ENCODE results near the gene CHD1.

CHD1 gene

GRCh38 chr5:98810206-98810605 lies 118.6 kb downstream of the CHD1 start:
- no peak for TF ChIP-seq MYC (IDR thresholded peaks at IDR 0.05; ENCODE audit: low read depth, low read length)
- TF ChIP-seq, protein P1, sequence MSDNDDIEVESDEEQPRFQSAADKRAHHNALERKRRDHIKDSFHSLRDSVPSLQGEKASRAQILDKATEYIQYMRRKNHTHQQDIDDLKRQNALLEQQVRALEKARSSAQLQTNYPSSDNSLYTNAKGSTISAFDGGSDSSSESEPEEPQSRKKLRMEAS (IDR thresholded peaks at IDR 0.05; ENCODE audit: low read depth, low read length): no peak
- no peak for TF ChIP-seq POLR2A (IDR thresholded peaks at IDR 0.05; ENCODE audit: extremely low read depth, insufficient read length)
- TF ChIP-seq, protein P2, sequence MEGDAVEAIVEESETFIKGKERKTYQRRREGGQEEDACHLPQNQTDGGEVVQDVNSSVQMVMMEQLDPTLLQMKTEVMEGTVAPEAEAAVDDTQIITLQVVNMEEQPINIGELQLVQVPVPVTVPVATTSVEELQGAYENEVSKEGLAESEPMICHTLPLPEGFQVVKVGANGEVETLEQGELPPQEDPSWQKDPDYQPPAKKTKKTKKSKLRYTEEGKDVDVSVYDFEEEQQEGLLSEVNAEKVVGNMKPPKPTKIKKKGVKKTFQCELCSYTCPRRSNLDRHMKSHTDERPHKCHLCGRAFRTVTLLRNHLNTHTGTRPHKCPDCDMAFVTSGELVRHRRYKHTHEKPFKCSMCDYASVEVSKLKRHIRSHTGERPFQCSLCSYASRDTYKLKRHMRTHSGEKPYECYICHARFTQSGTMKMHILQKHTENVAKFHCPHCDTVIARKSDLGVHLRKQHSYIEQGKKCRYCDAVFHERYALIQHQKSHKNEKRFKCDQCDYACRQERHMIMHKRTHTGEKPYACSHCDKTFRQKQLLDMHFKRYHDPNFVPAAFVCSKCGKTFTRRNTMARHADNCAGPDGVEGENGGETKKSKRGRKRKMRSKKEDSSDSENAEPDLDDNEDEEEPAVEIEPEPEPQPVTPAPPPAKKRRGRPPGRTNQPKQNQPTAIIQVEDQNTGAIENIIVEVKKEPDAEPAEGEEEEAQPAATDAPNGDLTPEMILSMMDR (IDR thresholded peaks at IDR 0.05; ENCODE audit: low read depth, low read length): no peak
- no peak overlapping the region for H3K4me3 ChIP-seq (ENCODE audit: low read depth, low read length)

GRCh38 chr5:98807806-98808205 lies 121.0 kb downstream of the CHD1 start:
- no peak for DNase-seq (ENCODE audit: low read depth)
- no peak overlapping the region for H3K4me3 ChIP-seq (ENCODE audit: low read depth, low read length)
- TF ChIP-seq, protein P1 (IDR thresholded peaks at IDR 0.05; ENCODE audit: low read depth, low read length): no peak
- TF ChIP-seq, protein P2 (IDR thresholded peaks at IDR 0.05; ENCODE audit: low read depth, low read length): no peak
- TF ChIP-seq MYC (IDR thresholded peaks at IDR 0.05; ENCODE audit: low read depth, low read length) (no peak), POLR2A (IDR thresholded peaks at IDR 0.05; ENCODE audit: extremely low read depth, insufficient read length) (no peak)

More at GRCh38 chr5:98810206-98810605, 118.6 kb downstream of the CHD1 start:
- no peak for DNase-seq (ENCODE audit: low read depth)

DNA sequence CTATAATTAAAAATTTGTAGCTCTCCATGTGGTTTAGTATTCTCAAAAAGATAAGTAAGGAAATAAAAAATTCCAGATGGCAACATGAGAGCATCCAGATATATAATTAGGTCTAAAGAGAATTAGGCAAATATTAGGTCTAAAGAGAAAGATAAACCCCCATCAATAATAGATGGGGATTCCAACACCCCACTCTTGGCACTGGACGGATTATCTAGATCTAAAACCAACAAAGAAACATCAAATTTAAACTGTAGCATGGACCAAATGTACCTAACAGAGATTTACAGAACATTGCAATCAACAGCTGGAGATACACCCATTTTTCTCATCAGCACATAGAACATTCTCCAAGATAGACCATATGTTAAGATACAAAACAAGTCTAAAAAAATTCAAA lies 123.7 kb downstream of the CHD1 start:
- H3K4me3 ChIP-seq (ENCODE audit: low read depth, low read length): no peak overlapping the region
- no peak for DNase-seq (ENCODE audit: low read depth)
- TF ChIP-seq, protein P2 (IDR thresholded peaks at IDR 0.05; ENCODE audit: low read depth, low read length): no peak
- TF ChIP-seq, protein P1 (IDR thresholded peaks at IDR 0.05; ENCODE audit: low read depth, low read length): no peak
- TF ChIP-seq POLR2A (IDR thresholded peaks at IDR 0.05; ENCODE audit: extremely low read depth, insufficient read length): no peak
- TF ChIP-seq MYC (IDR thresholded peaks at IDR 0.05; ENCODE audit: low read depth, low read length): no peak

DNA sequence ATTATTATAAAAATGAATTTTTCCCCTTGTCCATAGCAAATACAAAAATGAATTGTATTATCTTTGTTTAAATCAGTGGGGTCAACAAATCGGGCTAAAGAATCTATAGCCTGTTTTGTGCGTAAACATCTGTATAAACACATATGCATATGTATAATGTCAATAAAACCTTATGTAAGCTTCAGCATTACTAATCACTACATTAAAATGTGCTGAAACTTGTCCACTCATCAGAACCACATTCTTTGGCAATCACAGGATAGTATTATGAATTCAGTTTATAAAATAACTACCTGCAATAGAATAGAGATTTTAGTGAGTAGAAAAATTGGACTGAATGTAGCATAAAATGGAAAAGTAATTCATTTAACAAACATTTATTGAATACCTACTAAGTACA lies 124.7 kb downstream of the CHD1 start:
- no peak overlapping the region for H3K4me3 ChIP-seq (ENCODE audit: low read depth, low read length)
- DNase-seq (ENCODE audit: low read depth): no peak
- TF ChIP-seq, protein P1 (IDR thresholded peaks at IDR 0.05; ENCODE audit: low read depth, low read length): no peak
- TF ChIP-seq MYC (IDR thresholded peaks at IDR 0.05; ENCODE audit: low read depth, low read length) (no peak), POLR2A (IDR thresholded peaks at IDR 0.05; ENCODE audit: extremely low read depth, insufficient read length) (no peak)
- TF ChIP-seq, protein P2 (IDR thresholded peaks at IDR 0.05; ENCODE audit: low read depth, low read length): no peak

Measured in NB4 (cell line).